ENCODE data around the gene FGD4. TPM values are rescaled to one million over a fixed set of nuclear protein-coding genes. Genes with fewer than 3 reads are reported as not detected.

Gene FGD4
- total and polyA plus RNA-seq, 2 donors (not counting 3 experiments of a cell fraction or from before 2014, with no cell fraction given): 6.6 to 44.7 TPM

- no TSS peak for BruUV-seq (replicated peaks)
- Histone ChIP-seq H3K4me2 (ENCODE audit: insufficient read depth, low read length) (no peak overlapping the region), H3K9ac (replicated peaks; ENCODE audit: extremely low read depth, insufficient read depth, low read length) (no peak overlapping the region), H3K9me1 (replicated peaks; ENCODE audit: control insufficient read depth, extremely low read depth, insufficient read depth, low read length) (no peaks in the 10 kb centered on the region), H3K79me2 (ENCODE audit: control insufficient read depth, insufficient read depth, low read length) (no peaks in the 10 kb centered on the region), H3K4me1 (ENCODE audit: control insufficient read depth, extremely low read depth, insufficient read depth, low read length) (peaks cover 11% of the 10 kb centered on the region), H3K9me3 (replicated peaks; ENCODE audit: control insufficient read depth, insufficient read depth, low read length) (no peaks in the 10 kb centered on the region), H3K4me3 (replicated peaks in 1 of 3; ENCODE audit: insufficient read depth in 1 of 3, low read depth in 1 of 3, low read length in 3 of 3) (no peak overlapping the region), H3K27me3 (ENCODE audit: control insufficient read depth in 2 of 2, insufficient read depth in 2 of 2, low read length in 2 of 2) (no peaks in the 10 kb centered on the region), H2AFZ (ENCODE audit: low read depth, low read length) (no peak overlapping the region), H3K27ac (ENCODE audit: insufficient read depth, low read depth, low read length) (no peak overlapping the region), H4K20me1 (replicated peaks; ENCODE audit: control insufficient read depth, extremely low read depth, insufficient read depth, low read length) (no peaks in the 10 kb centered on the region), H3K36me3 (ENCODE audit: control insufficient read depth in 2 of 2, extremely low read depth in 1 of 2, insufficient read depth in 2 of 2, low read length in 2 of 2) (peaks cover 2 to 3% of the 10 kb centered on the region in 2 experiments)
- ChIA-PET POLR2A (no interaction called here), CTCF (no interaction called here)
- no peak for TF ChIP-seq MAX (IDR thresholded peaks at IDR 0.05; ENCODE audit: insufficient read depth, insufficient read length)
- no peak for TF ChIP-seq MYC (IDR thresholded peaks at IDR 0.05; ENCODE audit: low read depth, low read length)
- no peak for TF ChIP-seq POLR2AphosphoS5 (IDR thresholded peaks at IDR 0.05; ENCODE audit: insufficient read depth, low read depth, low read length)
- no peak for TF ChIP-seq POLR2A (IDR thresholded peaks at IDR 0.05; ENCODE audit: low read depth, low read length)
- no peak for TF ChIP-seq EZH2 (IDR thresholded peaks at IDR 0.05; ENCODE audit: borderline replicate concordance, low read depth, low read length, severe bottlenecking)
- TF ChIP-seq GATA2 (IDR thresholded peaks at IDR 0.05; ENCODE audit: insufficient read depth, insufficient read length, low read depth, low read length): no peak
- no peak for DNase-seq (ENCODE audit: low read depth, low spot score)
- intact Hi-C loops (cut with micrococcal nuclease) (no loop called here), dilution Hi-C loops (cut with MboI; ENCODE audit: extremely low pct_ligation_motif_present, low sequenced_read_pairs) (no loop called here)
- no peak for FAIRE-seq
Observed at GRCh38 chr12:32596030-32596429, 196.7 kb downstream of the FGD4 start.

GRCh38 chr12:32598688-32599087, 199.3 kb downstream of the FGD4 start:
- CTCF ChIA-PET: interaction anchor here (0.9 to 1.2 kb wide), 2 partner anchors 10 to 33 kb away, joined by 3 to 4 read pairs; no protein-coding TSS in a partner anchor

More at GRCh38 chr12:32598688-32599087, 199.3 kb downstream of the FGD4 start:
- Histone ChIP-seq H3K79me2 (ENCODE audit: control insufficient read depth, insufficient read depth, low read length) (no peaks in the 10 kb centered on the region), H2AFZ (ENCODE audit: low read depth, low read length) (no peak overlapping the region), H3K36me3 (ENCODE audit: control insufficient read depth in 2 of 2, extremely low read depth in 1 of 2, insufficient read depth in 2 of 2, low read length in 2 of 2) (peaks cover 1 to 2% of the 10 kb centered on the region in 2 experiments), H3K9ac (replicated peaks; ENCODE audit: extremely low read depth, insufficient read depth, low read length) (no peak overlapping the region), H3K27ac (ENCODE audit: insufficient read depth, low read depth, low read length) (no peak overlapping the region), H3K4me3 (replicated peaks in 1 of 3; ENCODE audit: insufficient read depth in 1 of 3, low read depth in 1 of 3, low read length in 3 of 3) (no peak overlapping the region), H3K9me1 (replicated peaks; ENCODE audit: control insufficient read depth, extremely low read depth, insufficient read depth, low read length) (no peaks in the 10 kb centered on the region), H4K20me1 (replicated peaks; ENCODE audit: control insufficient read depth, extremely low read depth, insufficient read depth, low read length) (no peaks in the 10 kb centered on the region), H3K9me3 (replicated peaks; ENCODE audit: control insufficient read depth, insufficient read depth, low read length) (no peaks in the 10 kb centered on the region), H3K27me3 (ENCODE audit: control insufficient read depth in 2 of 2, insufficient read depth in 2 of 2, low read length in 2 of 2) (no peaks in the 10 kb centered on the region), H3K4me2 (ENCODE audit: insufficient read depth, low read length) (no peak overlapping the region), H3K4me1 (ENCODE audit: control insufficient read depth, extremely low read depth, insufficient read depth, low read length) (peaks cover 10% of the 10 kb centered on the region)
- dilution Hi-C loops (cut with MboI; ENCODE audit: extremely low pct_ligation_motif_present, low sequenced_read_pairs): no loop called here
- FAIRE-seq: no peak
- no peak for DNase-seq (ENCODE audit: low read depth, low spot score)
- intact Hi-C loops (cut with micrococcal nuclease): no loop called here
- POLR2A ChIA-PET: no interaction called here
- no TSS peak for BruUV-seq (replicated peaks)
- TF ChIP-seq POLR2A (IDR thresholded peaks at IDR 0.05; ENCODE audit: low read depth, low read length) (no peak), GATA2 (IDR thresholded peaks at IDR 0.05; ENCODE audit: insufficient read depth, insufficient read length, low read depth, low read length) (no peak), JUN (IDR thresholded peaks at IDR 0.05; ENCODE audit: borderline replicate concordance, insufficient read depth, insufficient read length, low read depth) (no peak), CTCF (IDR thresholded peaks at IDR 0.05; ENCODE audit: extremely low read depth in 1 of 2, insufficient read depth in 1 of 2, low read depth in 1 of 2, low read length in 2 of 2) (no peak), MAX (IDR thresholded peaks at IDR 0.05; ENCODE audit: insufficient read depth, insufficient read length) (no peak), MYC (IDR thresholded peaks at IDR 0.05; ENCODE audit: low read depth, low read length) (no peak), EZH2 (IDR thresholded peaks at IDR 0.05; ENCODE audit: borderline replicate concordance, low read depth, low read length, severe bottlenecking) (no peak), FOS (IDR thresholded peaks at IDR 0.05; ENCODE audit: borderline replicate concordance, insufficient read depth, low read length) (no peak), POLR2AphosphoS5 (IDR thresholded peaks at IDR 0.05; ENCODE audit: insufficient read depth, low read depth, low read length) (no peak)

Data from endothelial cell of umbilical vein (primary cell).